GM12873 (cell line): Measurements from ENCODE around the gene SLC25A21.

Experiments
- TF ChIP-seq, protein P1 (sequence below): IDR thresholded peaks from 2 replicates; pipeline ENCODE4 v1.5.1; 2012; ENCODE audit warnings: low read depth, mild to moderate bottlenecking, moderate library complexity, low read length, control low read depth; ENCODE audit not compliant: insufficient read depth; ENCODE audit errors: missing control alignments

SLC25A21 gene

DNA sequence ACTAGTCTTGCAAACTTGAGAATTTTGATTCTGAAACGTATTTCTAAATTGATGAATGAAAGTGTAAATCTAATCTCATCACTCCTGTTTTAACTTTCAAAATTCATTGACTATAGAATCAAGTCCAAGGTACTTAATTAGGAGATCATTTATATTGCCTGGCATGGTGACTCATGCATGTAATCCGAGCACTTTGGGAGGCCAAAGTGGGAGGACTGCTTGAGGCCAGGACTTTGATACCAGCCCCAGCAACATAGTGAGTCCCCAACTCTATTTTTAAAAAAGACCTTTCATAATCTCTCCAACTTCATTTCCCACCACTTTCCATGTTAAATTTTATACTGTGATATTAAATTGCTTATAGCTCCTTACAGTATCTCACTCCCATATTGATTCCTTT is 22.3 kb upstream of the SLC25A21 start:
- TF ChIP-seq, protein P1, sequence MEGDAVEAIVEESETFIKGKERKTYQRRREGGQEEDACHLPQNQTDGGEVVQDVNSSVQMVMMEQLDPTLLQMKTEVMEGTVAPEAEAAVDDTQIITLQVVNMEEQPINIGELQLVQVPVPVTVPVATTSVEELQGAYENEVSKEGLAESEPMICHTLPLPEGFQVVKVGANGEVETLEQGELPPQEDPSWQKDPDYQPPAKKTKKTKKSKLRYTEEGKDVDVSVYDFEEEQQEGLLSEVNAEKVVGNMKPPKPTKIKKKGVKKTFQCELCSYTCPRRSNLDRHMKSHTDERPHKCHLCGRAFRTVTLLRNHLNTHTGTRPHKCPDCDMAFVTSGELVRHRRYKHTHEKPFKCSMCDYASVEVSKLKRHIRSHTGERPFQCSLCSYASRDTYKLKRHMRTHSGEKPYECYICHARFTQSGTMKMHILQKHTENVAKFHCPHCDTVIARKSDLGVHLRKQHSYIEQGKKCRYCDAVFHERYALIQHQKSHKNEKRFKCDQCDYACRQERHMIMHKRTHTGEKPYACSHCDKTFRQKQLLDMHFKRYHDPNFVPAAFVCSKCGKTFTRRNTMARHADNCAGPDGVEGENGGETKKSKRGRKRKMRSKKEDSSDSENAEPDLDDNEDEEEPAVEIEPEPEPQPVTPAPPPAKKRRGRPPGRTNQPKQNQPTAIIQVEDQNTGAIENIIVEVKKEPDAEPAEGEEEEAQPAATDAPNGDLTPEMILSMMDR = no peak

DNA sequence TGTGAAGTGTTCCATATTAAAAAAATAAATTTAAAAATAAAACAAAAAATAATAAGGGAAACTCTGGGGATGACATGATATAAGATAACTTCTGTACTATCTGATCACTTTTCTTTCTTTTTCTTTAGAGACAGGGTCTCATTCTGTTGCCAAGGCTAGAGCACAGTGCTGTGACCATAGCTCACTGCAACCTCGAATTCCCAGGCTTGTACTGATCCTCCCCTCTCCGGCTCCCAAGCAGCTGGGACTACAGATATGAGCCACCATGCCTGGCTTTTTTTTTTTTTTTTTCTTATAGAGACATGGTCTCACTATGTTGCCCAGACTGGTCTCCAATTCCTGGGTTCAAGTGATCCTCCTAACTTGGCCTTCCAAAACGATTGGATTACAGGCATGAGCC is 14.9 kb upstream of the SLC25A21 start:
- TF ChIP-seq, protein P1 = no peak

DNA sequence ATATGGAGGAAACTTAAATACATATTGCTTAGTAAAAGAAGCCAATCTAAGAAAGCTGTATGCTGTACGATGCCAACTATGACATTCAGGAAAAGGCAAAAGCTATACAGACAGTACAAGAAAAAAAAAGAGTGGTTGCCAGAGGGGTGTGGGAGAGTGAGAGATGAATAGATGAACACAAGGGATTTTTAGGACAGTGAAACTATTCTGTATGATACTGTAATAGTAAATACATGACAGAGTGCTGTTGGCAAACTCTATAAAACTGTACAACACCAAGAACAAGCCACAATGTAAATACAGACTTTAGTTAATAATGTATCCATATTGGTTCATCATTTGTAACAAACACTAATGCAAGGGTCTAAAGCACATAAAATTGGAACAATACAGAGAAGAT is 14.5 kb upstream of the SLC25A21 start:
- TF ChIP-seq, protein P1 = no peak

DNA sequence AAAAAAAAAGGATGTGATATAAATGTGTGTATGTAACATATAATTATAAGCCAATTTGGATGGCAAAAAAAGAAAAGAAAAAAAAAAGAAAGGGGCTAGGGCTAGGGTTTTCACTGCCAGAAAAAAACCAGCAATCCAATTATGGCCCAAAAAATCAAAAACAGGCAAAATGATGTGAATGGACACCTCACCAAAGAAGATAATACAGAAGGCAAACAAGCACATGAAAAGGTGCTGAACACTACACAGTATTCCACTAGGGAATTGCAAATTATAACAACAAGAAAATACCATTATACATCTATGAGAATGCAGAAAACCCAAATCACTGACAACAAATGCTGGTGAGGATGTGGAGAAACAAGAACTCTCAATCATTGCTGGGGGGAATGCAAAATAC is 13.3 kb upstream of the SLC25A21 start:
- TF ChIP-seq, protein P1 = no peak

DNA sequence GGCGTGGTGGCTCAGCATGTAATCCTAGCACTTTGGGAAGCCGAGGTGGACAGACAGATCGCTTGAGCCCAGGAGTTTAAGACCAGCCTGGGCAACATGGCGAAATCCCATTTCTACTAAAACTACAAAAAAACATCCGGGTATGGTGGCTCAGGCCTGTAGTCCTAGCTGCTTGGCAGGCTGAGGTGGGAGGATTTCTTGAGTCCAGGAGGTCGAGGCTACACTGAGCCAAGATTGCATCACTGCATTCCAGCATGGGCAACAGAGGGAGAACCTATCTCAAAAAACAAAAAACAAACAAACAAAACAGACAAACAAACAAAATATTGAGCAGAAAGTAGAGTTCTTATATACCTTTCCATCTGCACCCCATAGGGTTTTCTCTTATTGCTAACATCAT is 9.0 kb upstream of the SLC25A21 start:
- TF ChIP-seq, protein P1 = no peak

DNA sequence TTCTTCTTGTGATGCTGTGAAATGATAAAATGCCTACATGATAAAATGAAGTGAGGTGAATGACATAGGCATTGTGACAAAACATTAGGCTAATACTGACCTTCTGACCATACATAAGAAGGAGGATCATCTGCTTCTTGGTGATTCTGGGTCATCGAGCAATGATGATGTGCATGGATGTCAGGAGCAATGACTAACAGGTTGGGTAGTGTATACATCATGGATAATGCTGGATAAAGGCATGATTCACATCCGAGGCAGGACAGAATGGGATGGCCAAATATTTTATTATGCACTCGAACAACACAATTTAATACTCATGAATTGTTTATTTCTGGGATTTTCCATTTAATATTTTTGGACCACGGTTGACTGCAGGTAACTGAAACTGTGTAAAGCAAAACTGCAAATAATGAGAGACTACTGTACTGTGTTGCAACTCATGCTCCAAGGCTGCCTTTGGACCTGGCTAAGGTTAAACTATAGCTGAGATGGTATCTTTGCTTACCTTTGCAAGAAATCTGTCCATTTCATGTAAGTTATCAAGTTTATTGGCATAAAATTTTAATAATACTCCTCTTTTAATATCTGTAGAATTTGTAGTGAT is 7.6 kb upstream of the SLC25A21 start:
- TF ChIP-seq, protein P1 = no peak

DNA sequence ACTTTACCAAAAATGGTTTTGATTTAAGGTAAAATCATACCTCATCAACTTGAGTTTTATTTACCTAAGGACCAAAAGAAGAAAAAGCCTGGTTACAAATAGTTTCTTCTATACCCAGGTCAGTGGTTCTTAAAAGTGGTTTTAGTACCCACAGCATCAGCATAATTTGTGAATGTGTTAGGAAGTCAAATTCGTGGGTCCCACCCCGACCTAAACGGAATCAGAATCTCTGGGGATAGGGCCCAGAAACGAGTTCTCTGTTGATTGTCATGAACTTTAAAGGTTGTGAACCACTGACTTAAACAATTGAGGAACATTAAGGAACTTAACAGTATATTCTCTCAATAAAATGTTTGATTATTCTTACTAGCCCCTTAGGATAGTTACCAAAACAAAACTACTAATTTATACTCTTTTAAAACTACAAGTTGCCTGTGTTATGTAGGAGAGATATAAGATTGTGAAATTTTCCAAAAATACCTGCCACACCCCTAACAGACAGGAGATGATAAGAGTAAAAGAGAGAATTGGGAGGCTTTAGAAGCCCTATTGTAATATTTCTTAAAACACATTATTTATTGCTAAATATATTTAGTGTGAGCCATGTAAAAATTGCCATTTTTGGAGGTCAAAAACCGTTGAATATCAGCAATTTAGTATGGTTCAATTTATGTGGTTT is 669 bp upstream of the SLC25A21 start:
- TF ChIP-seq, protein P1 = no peak

DNA sequence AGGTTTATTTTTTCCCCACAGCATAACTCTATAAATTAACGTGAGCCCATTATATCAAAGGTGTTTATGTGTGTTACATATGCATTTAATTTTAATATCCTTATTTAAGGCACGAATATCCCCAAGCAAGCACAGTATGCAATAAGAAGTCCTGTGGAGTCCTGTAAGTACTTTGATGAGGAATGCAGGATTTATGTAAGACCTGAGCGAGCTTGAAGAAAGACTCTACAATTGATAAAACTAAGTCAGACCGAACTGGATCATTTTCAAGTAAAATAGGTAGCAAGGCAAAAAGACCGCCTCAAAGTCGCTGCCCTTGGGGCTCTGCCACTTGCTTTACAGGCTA is 755 bp downstream of the SLC25A21 start:
- TF ChIP-seq, protein P1 = no peak
